Stimulated activated CD4-positive, alpha-beta T cell treated with anti-CD3 and anti-CD28 coated beads, Interleukin-15, amount 100 ng/mL, for 24 hours (primary cell): ENCODE measurements around the gene CPNE4.

Experiments
- DNase-seq: peaks from one replicate; pipeline ENCODE4 v3.0.0-alpha.2; 2020

The CPNE4 gene

DNA sequence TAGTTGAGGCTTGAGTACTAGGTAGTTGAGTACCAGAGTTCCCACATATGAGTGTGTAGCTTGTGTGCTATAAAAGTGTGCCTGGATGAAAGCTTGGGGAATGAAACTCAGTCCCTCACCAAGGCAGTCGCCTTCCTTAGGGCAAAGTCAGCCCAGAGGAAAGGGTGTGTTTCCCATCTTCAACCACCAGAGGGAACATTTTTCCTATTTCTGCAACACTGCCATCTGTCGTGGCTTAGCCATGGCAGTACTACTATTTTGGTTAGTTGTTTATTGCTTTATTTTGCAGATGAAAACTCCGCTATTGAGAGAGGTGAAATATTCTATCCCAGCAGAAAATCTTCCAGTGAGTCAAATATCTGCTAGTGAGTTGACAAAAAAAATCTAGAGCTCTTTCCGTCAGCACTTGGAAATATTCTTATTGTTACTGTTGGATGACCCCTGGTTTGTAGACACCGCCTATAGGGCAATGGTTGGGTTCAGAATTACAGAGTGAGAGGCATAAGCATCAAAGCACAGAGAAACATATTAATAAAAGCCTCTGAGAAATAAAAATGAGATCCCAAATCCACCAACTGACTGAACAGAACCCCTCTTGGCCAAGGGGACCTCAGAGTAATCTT lies 239.9 kb downstream of the CPNE4 start:
- DNase-seq, result peak; percentile 21

DNA sequence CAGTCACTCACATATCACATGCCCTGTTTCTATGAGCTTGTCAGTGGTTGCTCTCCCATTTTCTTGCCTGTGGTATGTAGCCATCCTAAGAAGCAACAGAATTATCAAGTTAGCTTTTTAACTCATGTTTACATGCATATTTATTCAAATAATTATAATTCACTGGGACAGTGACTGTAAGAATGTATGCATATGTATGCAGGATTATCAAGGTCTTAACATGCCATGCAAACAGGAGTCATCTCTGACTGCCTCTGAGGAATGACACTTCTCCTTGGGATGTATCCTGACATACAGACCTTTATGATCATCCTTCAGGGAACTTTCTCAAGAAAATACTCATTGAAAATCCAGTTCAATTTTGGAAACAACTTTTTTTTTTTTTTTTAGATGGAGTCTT lies 240.9 kb downstream of the CPNE4 start:
- no peak for DNase-seq

DNA sequence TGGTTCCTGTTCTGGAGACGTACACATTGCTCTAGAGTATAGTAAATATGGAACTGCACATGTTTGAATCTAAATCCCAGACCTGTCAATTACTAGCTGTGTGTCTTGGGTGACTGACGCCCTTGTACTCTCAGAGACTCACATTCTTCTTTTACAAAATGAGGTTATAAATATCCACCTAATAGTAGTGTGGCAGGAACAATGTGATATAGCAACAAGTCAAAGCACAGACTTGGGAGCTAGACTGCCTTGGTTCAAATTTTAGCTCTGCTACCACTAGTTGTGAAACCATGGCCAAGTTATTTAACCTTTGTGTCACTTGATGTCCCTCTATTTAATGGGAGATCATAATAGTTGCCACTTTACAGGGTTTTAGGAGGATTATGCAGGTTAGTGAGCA lies 245.6 kb downstream of the CPNE4 start:
- DNase-seq, result no peak

DNA sequence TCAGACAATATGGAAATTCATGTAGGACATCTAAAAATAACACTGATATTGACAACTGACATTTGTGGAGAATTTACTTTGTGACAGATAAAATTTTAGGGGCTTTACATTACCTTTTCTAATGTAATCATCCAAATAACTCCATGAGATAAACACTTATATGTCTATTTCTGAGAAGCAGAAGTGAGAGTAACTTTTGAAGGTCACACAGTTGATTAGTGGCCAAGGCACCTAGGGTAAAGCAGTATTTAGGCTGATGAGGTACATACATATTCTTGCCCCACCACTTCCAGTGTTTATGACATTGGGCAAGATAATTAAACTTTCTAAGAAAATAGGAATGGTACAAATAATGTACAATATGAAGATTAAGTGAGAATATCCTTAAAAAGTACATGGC lies 248.4 kb downstream of the CPNE4 start:
- DNase-seq, result no peak

DNA sequence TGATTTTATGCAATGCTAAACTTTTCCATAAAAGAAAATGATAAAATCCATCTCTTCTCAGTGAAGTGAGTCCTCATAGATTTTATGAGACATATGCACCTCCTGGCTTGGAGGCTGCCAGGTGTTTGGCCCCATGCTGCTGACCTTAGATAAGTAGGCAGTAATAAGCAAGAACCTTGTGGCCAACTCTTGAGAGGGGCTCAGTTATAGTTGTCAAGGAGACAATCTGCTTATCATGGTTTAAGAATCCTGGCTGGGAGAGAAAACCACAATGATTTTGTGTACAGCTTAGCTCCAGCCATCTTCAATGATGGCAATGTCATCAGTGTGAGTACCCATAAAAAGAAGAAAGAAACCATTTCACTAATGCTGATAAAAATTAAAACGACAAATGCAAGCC lies 252.1 kb downstream of the CPNE4 start:
- no peak for DNase-seq

DNA sequence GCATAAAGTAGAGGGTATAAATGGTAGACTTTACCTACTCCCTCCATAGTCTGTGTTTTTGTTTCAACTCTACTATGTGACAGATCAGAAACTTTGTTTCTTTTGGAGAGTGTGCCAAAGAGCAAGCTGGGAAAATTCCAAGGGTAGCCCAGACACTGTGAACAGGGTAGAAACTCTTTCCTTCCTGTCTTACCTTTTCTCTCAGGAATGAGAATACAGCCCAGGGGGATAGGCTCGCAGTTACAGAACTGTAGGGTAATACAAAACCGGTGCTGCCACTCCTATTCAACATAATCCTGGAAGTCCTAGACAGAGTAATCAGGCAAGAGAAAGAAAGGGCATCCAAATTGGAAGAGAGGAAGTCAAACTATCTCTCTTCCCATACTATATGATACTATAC lies 256.3 kb downstream of the CPNE4 start:
- no peak for DNase-seq

DNA sequence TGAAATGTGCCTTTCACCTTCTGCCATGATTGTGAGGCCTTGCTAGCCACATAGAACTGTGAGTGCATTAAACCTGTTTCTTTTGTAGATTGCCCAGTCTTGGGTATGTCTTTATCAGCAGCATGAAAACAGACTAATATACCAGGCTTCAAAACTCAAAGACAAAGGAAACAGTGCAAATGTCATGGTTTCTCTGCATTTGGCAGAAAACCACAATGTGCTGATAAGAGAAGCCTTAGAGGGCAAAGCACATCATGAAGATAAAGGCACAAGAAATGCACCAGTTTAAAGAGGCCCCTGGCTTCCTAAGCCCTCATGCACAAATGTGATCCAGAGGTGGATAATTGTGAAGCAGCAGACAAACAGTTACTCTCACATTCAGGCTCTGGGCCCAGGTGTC lies 259.2 kb downstream of the CPNE4 start:
- no peak for DNase-seq

DNA sequence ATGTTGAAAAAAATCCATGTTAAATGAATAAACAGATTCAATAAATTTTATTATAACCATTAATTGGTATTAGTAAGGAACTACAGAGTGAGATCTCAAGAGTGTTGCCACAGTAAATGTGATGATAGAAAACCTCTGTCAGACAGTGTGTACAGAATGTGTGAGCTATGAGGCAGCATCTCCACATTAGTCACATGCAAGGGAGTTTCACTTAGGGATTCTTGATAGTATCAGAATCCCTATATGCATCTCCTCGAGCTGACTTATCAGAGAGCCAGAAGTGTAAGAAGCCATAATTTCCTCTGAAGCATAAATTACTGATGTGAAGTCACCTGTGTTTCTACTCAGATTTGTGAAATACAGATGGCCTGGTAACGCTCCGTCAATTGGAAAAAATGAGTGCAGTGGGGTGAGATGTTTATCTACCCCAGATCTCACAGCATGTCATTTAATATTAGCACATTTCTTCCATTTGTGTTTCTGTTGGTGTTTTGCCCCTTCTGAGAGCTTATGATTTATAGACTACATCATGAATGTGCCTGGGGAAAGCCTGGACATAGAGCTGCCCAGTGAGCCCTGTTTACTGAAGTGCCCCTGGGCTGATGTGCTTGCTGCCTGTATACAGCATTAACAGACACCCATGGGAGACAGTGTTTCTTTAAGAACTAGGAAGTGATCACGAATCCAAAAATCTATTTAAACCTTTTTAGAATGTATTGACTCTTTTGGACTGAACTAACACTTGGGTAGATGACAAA lies 262.4 kb downstream of the CPNE4 start:
- no peak for DNase-seq

DNA sequence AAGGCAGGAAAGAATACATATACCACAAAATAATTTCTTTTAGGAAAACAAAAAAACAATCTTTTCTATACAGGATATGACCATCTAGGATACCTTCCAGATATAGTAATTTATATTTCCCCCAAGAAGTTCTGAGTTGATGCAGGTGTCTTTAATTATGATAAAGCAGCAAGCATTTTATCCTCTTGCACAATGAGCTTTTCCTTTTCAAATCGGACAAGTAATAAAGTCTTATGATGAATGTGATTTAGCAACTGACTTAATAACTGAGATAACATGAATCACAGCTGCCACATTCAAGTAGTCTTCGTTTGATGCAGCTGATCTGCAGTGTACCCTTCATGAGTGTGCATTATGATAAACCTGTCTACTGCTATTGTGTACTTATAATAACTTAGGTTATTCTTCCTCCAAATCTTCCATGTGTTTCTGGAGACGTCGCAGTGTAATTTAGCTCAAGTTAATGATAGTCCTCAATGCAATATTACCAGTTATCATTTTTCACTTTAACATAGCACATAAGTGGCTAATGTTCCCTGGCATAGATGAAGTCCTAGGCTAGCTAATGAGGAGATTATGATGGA lies 271.7 kb downstream of the CPNE4 start:
- DNase-seq, result no peak

DNA sequence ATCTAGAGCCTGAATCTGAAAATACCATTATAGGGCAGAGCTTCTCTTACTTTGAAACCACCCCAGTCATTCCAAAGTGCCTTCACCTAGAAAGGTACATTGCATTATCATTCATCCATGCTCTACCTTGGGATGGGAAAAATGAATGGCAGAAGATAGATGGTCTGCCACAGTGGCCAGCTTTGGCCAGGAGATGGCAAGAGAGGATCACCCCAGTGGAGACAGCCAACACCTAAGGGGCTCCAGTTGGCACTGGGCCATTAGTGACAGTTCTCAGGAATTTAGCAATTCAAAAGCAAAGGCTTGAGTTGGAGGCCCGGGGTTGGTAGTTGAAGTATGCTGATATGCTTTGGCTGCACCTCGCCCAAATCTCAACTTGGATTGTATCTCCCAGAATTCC lies 278.4 kb downstream of the CPNE4 start:
- DNase-seq, result no peak

DNA sequence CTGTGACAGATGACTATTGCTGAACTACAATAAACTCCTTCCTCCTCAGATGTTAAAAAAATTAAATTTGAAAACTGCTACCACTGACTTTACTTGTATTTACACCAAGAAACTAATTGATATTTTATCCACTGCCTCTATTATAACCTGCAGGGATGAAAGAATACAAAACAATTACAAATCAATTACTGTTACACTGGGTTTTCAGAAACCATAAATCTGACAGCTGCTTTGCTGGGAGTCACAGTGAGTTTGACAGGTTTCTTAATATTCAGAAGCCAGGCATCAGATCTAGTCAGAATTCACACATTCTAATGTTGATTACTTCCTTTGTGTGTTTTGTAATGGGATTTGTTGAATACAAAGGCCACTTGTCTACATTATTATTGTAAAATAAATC lies 279.4 kb downstream of the CPNE4 start:
- no peak for DNase-seq

DNA sequence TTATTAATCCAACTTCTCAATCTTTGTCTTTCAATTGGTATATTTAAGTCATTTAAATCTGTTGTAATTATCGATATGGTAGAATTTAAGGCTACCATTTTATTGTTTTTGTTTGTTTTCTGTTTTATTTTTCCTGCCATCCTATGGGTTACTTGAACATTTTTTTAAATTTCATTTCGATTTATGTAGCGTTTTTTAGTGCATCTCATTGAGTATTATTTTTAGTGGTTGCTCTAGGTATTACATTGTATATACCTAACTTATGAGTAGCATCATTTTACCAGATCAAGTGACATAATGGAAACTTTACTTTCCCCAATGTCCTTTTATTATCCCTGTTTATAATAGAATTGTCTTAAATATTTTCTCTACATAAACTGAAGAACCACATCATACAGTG lies 284.6 kb downstream of the CPNE4 start:
- DNase-seq, result no peak

DNA sequence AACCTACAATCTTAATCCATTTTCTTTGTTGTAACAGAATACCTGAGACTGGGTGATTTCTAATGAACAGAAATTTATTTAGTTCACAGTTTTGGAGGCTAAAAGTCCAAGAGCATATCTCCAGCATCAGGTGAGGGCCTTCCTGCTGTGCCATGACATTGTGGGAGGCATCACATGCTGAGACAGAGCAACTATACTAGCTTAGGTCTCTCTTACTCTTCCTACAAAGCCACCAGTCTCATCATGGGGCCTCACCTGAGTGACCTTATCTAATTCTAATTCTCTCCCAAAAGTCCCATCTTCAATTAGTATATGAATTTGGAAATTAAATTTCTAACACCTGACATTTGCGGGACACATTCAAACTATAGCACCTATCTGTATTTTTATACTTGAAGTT lies 285.0 kb downstream of the CPNE4 start:
- DNase-seq, result no peak

DNA sequence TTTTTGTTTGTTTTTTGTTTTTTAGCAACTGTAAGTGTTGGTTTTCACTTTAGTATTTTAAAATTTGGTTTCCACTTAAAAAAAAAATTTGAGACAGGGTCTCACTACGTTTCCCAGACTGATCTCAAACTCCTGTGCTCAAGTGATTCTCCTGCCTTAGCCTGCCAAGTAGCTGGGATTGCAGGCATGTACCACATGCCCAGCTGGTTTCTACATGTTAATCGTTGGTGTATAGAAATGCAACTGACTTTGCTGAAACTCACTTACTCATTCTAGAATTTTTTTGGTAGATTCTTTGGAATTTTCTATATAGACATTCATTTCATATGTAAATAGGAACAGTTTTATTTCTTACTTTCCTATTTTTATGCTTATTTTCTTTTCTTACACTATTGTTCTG lies 287.3 kb downstream of the CPNE4 start:
- no peak for DNase-seq

DNA sequence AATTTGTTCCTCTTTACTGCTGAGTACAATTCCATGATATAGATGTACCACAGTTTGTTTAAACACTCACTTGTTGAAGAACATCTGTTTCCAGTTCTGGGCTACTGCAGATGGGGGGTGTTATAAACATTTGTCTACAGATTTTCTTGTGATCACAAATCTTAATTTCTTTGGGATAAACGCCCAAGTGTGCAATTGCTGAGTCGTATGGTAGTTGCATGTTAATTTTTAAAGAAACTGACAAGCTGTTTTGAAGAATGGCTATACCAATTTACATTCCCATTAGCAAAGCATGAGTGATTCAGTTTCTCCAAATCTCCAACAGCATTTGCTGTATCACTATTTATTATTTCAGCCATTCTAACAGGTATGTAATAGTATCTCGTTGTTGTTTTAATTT lies 290.0 kb downstream of the CPNE4 start:
- DNase-seq, result no peak

DNA sequence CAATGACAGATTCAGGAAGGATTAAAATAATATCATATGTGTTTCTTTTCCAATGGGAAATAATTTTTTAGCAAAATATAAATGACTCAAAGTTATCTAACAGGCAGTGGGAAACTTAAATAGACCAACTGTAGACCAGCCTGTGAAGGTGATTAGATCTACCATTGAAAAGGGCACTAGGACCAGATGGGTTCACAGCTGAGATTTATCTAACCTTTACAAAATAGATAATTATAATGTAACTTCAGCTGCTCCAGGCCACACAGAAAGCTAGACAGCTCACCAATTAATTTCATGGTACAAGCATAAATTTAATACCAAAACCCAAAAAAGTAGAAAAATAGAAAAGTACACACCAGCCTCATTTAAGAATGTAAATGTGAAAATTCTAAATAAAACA lies 291.7 kb downstream of the CPNE4 start:
- DNase-seq, result no peak

DNA sequence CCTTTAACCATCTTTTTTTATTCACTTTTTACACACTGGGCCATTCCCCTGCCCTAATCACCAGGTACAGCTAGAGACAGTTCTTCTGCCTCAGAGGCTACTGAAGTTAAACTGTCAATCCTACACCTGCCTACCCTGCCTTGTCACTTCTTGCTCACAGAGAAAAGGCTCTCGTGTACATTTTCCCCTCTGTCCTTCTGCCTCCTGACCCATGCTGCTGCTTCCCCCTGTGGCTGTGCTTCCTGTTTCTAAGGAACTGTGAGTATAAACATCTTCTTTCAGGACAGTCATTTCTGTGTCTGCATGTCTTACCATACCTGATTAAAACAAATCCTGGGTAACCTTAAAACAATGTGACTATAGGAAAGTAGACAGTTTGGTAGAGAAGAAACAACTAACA lies 295.6 kb downstream of the CPNE4 start:
- DNase-seq, result no peak

DNA sequence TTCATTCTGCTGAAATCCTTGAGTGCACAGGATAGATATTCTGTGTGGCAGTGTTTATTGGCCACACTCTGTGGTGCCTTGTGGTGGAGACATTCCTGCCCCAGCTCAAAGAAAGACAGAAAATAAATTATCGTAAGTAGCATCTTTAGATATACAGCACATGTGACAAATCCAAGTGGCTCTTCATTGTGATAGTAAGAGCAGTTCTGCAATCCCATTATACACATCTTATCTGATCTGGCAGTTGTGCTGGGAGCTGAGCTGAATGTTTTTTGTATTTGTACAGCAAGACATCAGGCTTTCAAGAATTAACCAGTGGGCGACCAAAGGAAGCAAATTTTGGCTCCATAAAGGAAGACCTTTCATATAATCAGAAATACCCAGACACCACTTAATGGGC lies 296.7 kb downstream of the CPNE4 start:
- no peak for DNase-seq

DNA sequence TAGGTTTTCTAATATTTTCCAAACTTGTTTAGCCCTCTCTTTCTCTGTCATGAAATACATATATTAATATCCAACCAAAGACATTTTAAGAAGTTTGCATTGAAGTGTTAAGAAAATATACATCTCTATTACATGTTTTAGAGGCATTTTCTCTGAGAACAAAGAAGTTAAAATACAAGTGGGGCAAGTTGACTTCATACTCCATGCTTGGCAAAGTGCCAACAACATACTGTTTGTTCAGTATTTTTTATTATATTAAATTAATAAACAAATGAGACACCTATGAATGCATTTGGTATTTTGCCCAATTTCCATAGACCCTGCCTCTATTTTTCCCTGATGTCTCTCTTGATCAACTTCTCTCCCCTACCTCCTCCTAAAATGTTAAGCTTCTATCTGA lies 299.3 kb downstream of the CPNE4 start:
- no peak for DNase-seq

DNA sequence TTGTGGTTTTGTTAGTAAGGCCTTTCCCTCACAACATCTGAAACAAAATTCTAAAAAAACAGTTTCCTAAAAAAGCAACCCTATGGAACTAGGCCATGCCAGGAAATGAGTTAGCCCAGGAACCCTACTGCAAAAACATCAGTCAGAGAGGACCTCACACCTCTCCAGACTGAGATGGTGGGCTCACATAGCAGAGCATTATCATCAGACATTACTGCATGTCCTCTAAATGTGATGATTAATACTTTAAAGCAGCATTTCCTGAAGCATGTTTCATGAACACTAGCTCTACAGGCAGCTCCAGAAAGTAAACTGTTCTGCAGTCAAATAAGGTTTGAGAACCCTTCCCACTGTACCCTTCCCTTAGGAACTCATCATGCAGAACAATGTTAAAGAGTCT lies 299.7 kb downstream of the CPNE4 start:
- DNase-seq, result no peak

DNA sequence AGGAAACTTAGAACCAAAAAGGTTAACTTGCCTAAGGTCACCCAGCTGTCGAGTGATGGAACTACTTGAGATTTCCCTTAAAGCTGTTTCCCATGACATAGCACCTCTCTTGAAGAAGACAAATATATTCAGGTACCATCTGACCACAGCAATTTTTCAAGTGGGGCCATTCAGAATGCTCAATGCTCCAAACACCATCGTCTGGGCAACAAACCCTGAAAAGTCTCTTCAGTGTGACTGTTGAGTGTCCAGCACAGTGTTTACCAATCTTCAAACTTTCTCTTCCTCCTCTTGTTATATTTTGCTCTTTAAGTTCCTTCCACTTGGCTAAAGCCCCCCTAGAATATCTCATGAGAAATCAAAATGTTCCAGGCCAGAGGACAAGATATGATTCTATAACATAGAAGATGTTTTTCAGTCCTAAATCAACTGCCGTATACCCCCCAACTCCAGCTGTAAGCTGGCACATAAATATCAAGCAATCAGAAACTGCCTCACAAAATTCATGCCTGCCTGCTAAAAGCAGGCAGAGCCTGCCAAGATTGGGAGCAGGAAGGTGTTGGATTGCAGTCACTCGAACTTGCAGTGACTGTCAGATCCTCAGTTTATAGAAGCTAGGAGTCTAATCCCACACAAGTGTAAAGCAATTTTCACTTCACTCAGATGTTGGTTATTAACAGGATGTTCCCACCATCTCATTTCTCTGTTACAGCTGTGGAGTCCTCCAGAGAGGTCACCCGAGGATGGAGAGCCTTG lies 301.6 kb downstream of the CPNE4 start:
- DNase-seq, result no peak

DNA sequence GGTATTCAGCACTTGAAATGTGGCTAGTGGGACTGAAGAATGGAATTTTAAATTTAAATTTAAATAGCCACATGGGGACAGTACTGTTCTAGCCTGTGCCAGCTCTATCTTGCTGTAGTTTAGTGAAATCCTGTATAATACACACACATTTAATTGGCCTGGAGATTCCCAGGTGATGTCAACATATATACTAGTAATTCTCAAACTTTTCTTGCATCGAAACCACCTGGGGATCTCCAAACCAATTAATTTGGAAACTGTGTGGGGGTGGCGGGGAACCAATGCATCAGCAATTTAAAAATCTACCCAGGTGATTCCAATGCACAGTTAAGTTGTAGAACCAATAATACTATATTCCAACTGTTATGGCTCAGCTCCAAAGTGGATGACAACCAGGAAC lies 303.1 kb downstream of the CPNE4 start:
- peak; percentile 50 for DNase-seq

DNA sequence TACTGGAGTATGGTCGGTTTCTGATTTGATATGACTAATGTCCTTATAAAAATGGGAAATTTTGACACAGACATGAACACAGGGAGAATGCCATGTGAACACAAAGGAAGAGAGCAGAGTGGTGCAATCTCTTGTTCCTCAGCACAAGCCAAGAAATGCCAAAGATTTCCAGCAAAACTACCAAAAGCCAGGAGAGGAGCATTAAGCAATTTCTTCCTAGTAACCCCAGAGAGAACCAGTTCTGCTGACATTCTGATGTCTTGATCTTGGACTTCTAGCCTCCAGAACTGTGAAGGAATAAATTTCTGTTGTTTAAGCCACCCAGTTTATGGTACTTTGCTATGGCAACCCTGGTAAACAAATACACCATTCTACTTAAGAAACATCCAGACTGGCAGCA lies 304.2 kb downstream of the CPNE4 start:
- DNase-seq, result no peak

DNA sequence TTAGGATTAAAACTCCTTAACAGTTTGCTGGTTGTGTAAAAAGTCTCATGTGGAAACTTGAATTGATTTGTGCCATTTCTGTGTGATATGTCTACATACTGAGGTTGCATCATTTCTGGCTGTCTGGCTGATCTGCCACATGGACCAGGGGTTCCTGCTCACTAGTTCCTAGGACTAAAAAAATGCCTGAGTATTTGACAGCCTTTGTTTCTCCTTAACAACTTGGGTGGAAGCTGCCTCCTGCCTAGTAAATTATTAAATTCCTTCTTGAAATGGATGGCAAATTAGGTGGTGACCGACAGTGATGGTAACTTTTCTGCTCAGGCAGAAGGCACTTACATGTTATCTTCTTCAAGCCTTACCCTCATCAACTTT lies 305.2 kb downstream of the CPNE4 start:
- DNase-seq, result no peak
